A549 (cell line): ENCODE measurements around the gene TMPO. TPM values are rescaled to one million over a fixed set of nuclear protein-coding genes. Genes with fewer than 3 reads are reported as not detected.

Experiments used
- ATAC-seq, 2 experiments: fragments of 200-7000 bp in 1 of 2; fragments of >200 bp in 1 of 2; cut with Nextera tagmentation in 1 of 2; cut with Tn5 transposase in 1 of 2; 3 replicates each; pipeline versions ENCODE4 v1.8.0 to v1.9.1; 2018 to 2020; ENCODE audit warnings: mild to moderate bottlenecking in 1 of 2, moderate library complexity in 1 of 2
- CTCF ChIA-PET: fragments of 300-600 bp; sonication (Branson Sonifier 250); formaldehyde crosslinking; extraction: SDS; loops from one replicate; lab custom pipeline; 2021; ENCODE audit warnings: antibody characterized with exemption, inconsistent platforms; lab: Yijun Ruan, JAX
- POLR2A ChIA-PET: fragments of 350-600 bp; formaldehyde crosslinking; extraction: SDS; loops from one replicate; lab custom pipeline; 2021; ENCODE audit warnings: antibody characterized with exemption, inconsistent platforms; lab: Yijun Ruan, JAX
- DNase-seq, 2 experiments: peaks; one replicate each; pipeline versions ENCODE4 v3.0.0 to v3.0.0-alpha.2; 2011 to 2016; ENCODE audit warnings: low read depth in 1 of 2, low spot score in 1 of 2
- FAIRE-seq: peaks from 2 replicates; lab custom pipeline; 2011; peaks lifted over from hg19 to GRCh38; lab: Jason Lieb, UNC
- H3K27ac ChIP-seq, 2 experiments: fragments of >200 bp; sonication (Bioruptor Twin); formaldehyde crosslinking; 3 replicates each; pipeline ENCODE4 v1.5.1; 2016 to 2017
- H3K4me1 ChIP-seq: fragments of >200 bp; sonication (Bioruptor Twin); formaldehyde crosslinking; 3 replicates; pipeline ENCODE4 v1.6.1; 2016
- H3K4me2 ChIP-seq: fragments of >200 bp; sonication (Bioruptor Twin); formaldehyde crosslinking; 3 replicates; pipeline ENCODE4 v1.6.1; 2016
- H3K4me3 ChIP-seq: fragments of >200 bp; sonication (Bioruptor Twin); formaldehyde crosslinking; 3 replicates; pipeline ENCODE4 v1.5.1; 2016
- H3K9me3 ChIP-seq: fragments of >200 bp; sonication (Bioruptor Twin); formaldehyde crosslinking; 3 replicates; pipeline ENCODE4 v1.6.1; 2016
- BHLHE40 ChIP-seq: IDR thresholded peaks from 2 replicates; pipeline ENCODE4 v1.6.1; 2012; ENCODE audit warnings: low read depth, low read length, inconsistent platforms
- CBX8 ChIP-seq: fragments of 200-600 bp; sonication (generic); IDR thresholded peaks from 2 replicates; pipeline ENCODE4 v1.6.1; 2016
- CEBPB ChIP-seq, 2 experiments: fragments of >200 bp in 1 of 2; sonication (Bioruptor Twin) in 1 of 2; formaldehyde crosslinking in 1 of 2; IDR thresholded peaks; 2 replicates each; pipeline ENCODE4 v1.6.1; 2012 to 2016
- CHD2 ChIP-seq: fragments of 150-350 bp; IDR thresholded peaks from 2 replicates; pipeline ENCODE4 v1.6.1; 2014; ENCODE audit warnings: low read length; ENCODE audit not compliant: partially characterized antibody
- CHD4 ChIP-seq: fragments of 200-600 bp; sonication (generic); IDR thresholded peaks from 2 replicates; pipeline ENCODE4 v1.6.1; 2016; ENCODE audit warnings: antibody characterized with exemption, mild to moderate bottlenecking, borderline replicate concordance
- EHMT2 ChIP-seq: fragments of 200-600 bp; sonication (generic); IDR thresholded peaks from 2 replicates; pipeline ENCODE4 v1.6.1; 2016; ENCODE audit warnings: antibody characterized with exemption, low read depth, mild to moderate bottlenecking, moderate library complexity
- EP300 ChIP-seq, 2 experiments: fragments of >200 bp; sonication (Bioruptor Twin); formaldehyde crosslinking; IDR thresholded peaks; 2 replicates in 1 of 2; 3 replicates in 1 of 2; pipeline ENCODE4 v1.6.1; 2016 to 2017
- ESRRA ChIP-seq: fragments of 150-350 bp; IDR thresholded peaks from 2 replicates; pipeline ENCODE4 v1.6.1; 2014; ENCODE audit warnings: mild to moderate bottlenecking, low read length, borderline replicate concordance
- HOXA7 ChIP-seq: fragments of 250-450 bp; sonication (Bioruptor Pico); IDR thresholded peaks from 2 replicates; pipeline ENCODE4 v1.5.0; 2020; ENCODE audit warnings: mild to moderate bottlenecking, moderate library complexity
- HOXB13 ChIP-seq: fragments of 250-450 bp; sonication (Bioruptor Pico); IDR thresholded peaks from 2 replicates; pipeline ENCODE4 v1.5.0; 2020; ENCODE audit warnings: low read depth, mild to moderate bottlenecking, moderate library complexity
- HOXB5 ChIP-seq: fragments of 250-450 bp; sonication (Bioruptor Pico); IDR thresholded peaks from 2 replicates; pipeline ENCODE4 v1.5.0; 2020; ENCODE audit warnings: mild to moderate bottlenecking, moderate library complexity
- JUN ChIP-seq, 2 experiments: fragments of >200 bp; sonication (Bioruptor Twin); formaldehyde crosslinking; IDR thresholded peaks; 2 replicates in 1 of 2; 3 replicates in 1 of 2; pipeline ENCODE4 v1.6.1; 2016 to 2017
- KDM5A ChIP-seq: fragments of 200-600 bp; sonication (generic); IDR thresholded peaks from 2 replicates; pipeline ENCODE4 v1.6.1; 2016; ENCODE audit warnings: antibody characterized with exemption, mild to moderate bottlenecking
- MAZ ChIP-seq: fragments of 150-350 bp; IDR thresholded peaks from 2 replicates; pipeline ENCODE4 v1.6.1; 2014; ENCODE audit warnings: antibody characterized with exemption, low read depth, low read length, borderline replicate concordance
- MYC ChIP-seq: IDR thresholded peaks from 2 replicates; pipeline ENCODE4 v1.6.1; 2012; ENCODE audit warnings: mild to moderate bottlenecking, inconsistent platforms, low read length, improper control_type of control experiment, borderline replicate concordance
- NPAS2 ChIP-seq: fragments of 250-450 bp; sonication (Bioruptor Pico); IDR thresholded peaks from 2 replicates; pipeline ENCODE4 v1.8.0; 2022; ENCODE audit warnings: mild to moderate bottlenecking, moderate library complexity, borderline replicate concordance
- NR3C1 ChIP-seq: fragments of >200 bp; sonication (Bioruptor Twin); formaldehyde crosslinking; IDR thresholded peaks from 3 replicates; pipeline ENCODE4 v1.6.1; 2017
- POLR2A ChIP-seq: IDR thresholded peaks from 2 replicates; pipeline ENCODE4 v1.6.1; 2012; ENCODE audit warnings: mild to moderate bottlenecking, low read length
- RAD21 ChIP-seq, 2 experiments: fragments of >200 bp in 1 of 2; sonication (Bioruptor Twin) in 1 of 2; formaldehyde crosslinking in 1 of 2; IDR thresholded peaks in 1 of 2; conservative IDR thresholded peaks in 1 of 2; 2 replicates in 1 of 2; 3 replicates in 1 of 2; pipeline ENCODE4 v1.6.1; 2012 to 2018; ENCODE audit warnings: inconsistent platforms in 1 of 2
- RARB ChIP-seq: fragments of 250-450 bp; sonication (Bioruptor Pico); IDR thresholded peaks from 2 replicates; pipeline ENCODE4 v1.8.0; 2021; ENCODE audit warnings: mild to moderate bottlenecking, moderate library complexity
- RCOR1 ChIP-seq: fragments of 150-350 bp; IDR thresholded peaks from 2 replicates; pipeline ENCODE4 v1.6.1; 2014; ENCODE audit warnings: antibody characterized with exemption, low read length, low read depth
- RNF2 ChIP-seq: fragments of 200-600 bp; sonication (generic); IDR thresholded peaks from 2 replicates; pipeline ENCODE4 v1.6.1; 2016; ENCODE audit warnings: low read depth, mild to moderate bottlenecking, antibody characterized with exemption, moderate library complexity, borderline replicate concordance
- SREBF2 ChIP-seq: fragments of 450-650 bp; IDR thresholded peaks from 2 replicates; pipeline ENCODE4 v1.6.1; 2014; ENCODE audit warnings: mild to moderate bottlenecking, moderate library complexity
- TFCP2L1 ChIP-seq: fragments of 250-450 bp; sonication (Bioruptor Pico); IDR thresholded peaks from 2 replicates; pipeline ENCODE4 v1.5.0; 2021; ENCODE audit warnings: mild to moderate bottlenecking
- ZC3H11A ChIP-seq: fragments of 450-650 bp; IDR thresholded peaks from 2 replicates; pipeline ENCODE4 v1.6.1; 2014; ENCODE audit warnings: antibody characterized with exemption, mild to moderate bottlenecking
- ZFP36 ChIP-seq: fragments of 450-650 bp; IDR thresholded peaks from 2 replicates; pipeline ENCODE4 v1.6.1; 2014; ENCODE audit warnings: borderline replicate concordance; ENCODE audit not compliant: partially characterized antibody
- ZNF302 ChIP-seq: fragments of 250-450 bp; sonication (Bioruptor Pico); IDR thresholded peaks from 2 replicates; pipeline ENCODE4 v1.9.0; 2021; ENCODE audit warnings: inconsistent platforms, mild to moderate bottlenecking, moderate library complexity
- ZSCAN20 ChIP-seq: fragments of 250-450 bp; sonication (Bioruptor Pico); IDR thresholded peaks from 2 replicates; pipeline ENCODE4 v1.8.0; 2022; ENCODE audit warnings: mild to moderate bottlenecking, moderate library complexity
- WGBS: methylation state at CpG from one replicate; pipeline ENCODE4 v1.1.6; 2017; ENCODE audit errors: missing lambda C conversion rate; 5-methylcytosine and 5-hydroxymethylcytosine counted together
- polyA plus RNA-seq, 4 experiments: library from polyadenylated mRNA; depleted of rRNA in 3 of 4; stranded (reverse); fragments of >200 nt; fragmentation: RNase III in 1 of 4; extraction: RNeasy Plus Mini Kit Qiagen cat#74134 plus additional on column Dnase treatment in 1 of 4; gene quantifications; 2 replicates in 3 of 4; 3 replicates in 1 of 4; pipeline ENCODE4 v1.2.3, GENCODE V29; 2011 to 2017
- TF ChIP-seq, protein P1 (sequence below): fragments of 250-450 bp; sonication (Bioruptor Pico); IDR thresholded peaks from 2 replicates; pipeline ENCODE4 v1.5.0; 2021; ENCODE audit warnings: mild to moderate bottlenecking, moderate library complexity, borderline replicate concordance
- TF ChIP-seq, protein P2 (sequence below): fragments of >200 bp; sonication (Bioruptor Twin); formaldehyde crosslinking; IDR thresholded peaks from 2 replicates; pipeline ENCODE4 v1.6.1; 2016
- TF ChIP-seq, protein P3 (sequence below): IDR thresholded peaks from 2 replicates; pipeline ENCODE4 v1.6.1; 2012
- TF ChIP-seq, protein P4 (sequence below): IDR thresholded peaks from 2 replicates; pipeline ENCODE4 v1.6.1; 2012; ENCODE audit warnings: low read depth, borderline replicate concordance
- TF ChIP-seq, protein P5 (sequence below): fragments of >200 bp; sonication (Bioruptor Twin); formaldehyde crosslinking; IDR thresholded peaks from 3 replicates; pipeline ENCODE4 v1.6.1; 2016
- TF ChIP-seq, protein P6 (sequence below): fragments of >200 bp; sonication (Bioruptor Twin); formaldehyde crosslinking; IDR thresholded peaks from 3 replicates; pipeline ENCODE4 v1.5.1; 2016

TMPO gene
- polyA plus RNA-seq, 2 of the 4 experiments (the other 2 are of a cell fraction) = 100 to 169 TPM

DNA sequence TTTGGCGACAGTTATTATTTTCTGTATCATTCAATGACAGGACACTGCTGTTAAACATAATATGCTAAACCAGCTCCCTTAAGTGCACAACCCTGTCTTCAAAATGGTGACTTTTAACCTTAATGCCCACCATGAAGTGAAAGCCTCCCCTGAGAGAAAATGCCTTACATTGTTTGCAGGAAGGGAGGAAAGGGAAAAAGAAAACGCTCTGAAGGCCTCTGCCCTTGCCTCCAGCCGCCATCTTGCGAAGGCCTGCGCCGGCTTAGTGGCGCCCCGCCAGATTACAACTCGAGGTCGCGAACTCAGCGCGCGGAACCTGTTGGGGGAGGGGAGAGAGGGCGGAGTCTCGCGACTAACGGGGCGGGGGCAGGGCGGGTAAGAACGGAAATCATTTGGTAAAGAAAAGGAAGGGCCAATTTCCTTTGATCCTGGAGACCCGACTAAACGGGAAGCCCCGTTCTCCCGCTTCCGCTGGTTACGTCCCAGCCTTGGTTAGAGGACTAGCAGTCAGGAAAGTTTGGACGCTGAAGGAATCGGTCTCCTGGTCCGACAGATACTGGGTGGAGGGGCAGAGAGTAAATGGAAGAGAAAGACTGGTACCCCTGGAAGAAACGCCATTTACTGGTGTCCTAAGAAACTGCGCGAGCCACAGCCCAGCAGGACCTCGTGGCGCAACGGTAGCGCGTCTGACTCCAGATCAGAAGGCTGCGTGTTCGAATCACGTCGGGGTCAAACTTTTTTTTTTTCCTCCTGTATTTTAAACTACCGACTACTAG is 11.6 kb upstream of the TMPO start:
- peaks cover 23% of the 10 kb centered on the region for H3K4me1 ChIP-seq
- H3K4me3 ChIP-seq = peak overlapping the region; percentile 55
- ATAC-seq (peak; percentile 71 to 75), FAIRE-seq (no peak), DNase-seq (peak; percentile 73 to 98)
- 1% methylated on average over 37 of the region's 43 CpGs for WGBS
- ChIA-PET CTCF (interaction anchor here (0.6 to 5.8 kb wide), 3 partner anchors 10 to 17 kb away, joined by 5 to 30 read pairs (median 15); no protein-coding TSS in a partner anchor), POLR2A (interaction anchor here (0.6 to 1.1 kb wide), 5 partner anchors 10 to 90 kb away, joined by 3 to 10 read pairs (median 4); partner anchors contain the start of genes SLC25A3 and TMPO)
- H3K9me3 ChIP-seq = no peaks in the 10 kb centered on the region
- H3K27ac ChIP-seq = peak overlapping the region; percentile 94
- peak overlapping the region; percentile 72 for H3K4me2 ChIP-seq
- TF ChIP-seq, protein P1, sequence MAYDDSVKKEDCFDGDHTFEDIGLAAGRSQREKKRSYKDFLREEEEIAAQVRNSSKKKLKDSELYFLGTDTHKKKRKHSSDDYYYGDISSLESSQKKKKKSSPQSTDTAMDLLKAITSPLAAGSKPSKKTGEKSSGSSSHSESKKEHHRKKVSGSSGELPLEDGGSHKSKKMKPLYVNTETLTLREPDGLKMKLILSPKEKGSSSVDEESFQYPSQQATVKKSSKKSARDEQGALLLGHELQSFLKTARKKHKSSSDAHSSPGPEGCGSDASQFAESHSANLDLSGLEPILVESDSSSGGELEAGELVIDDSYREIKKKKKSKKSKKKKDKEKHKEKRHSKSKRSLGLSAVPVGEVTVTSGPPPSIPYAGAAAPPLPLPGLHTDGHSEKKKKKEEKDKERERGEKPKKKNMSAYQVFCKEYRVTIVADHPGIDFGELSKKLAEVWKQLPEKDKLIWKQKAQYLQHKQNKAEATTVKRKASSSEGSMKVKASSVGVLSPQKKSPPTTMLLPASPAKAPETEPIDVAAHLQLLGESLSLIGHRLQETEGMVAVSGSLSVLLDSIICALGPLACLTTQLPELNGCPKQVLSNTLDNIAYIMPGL (CRISPR knock-in tag) = peak; percentile 98
- TF ChIP-seq ZC3H11A (no peak), ZFP36 (no peak), MYC (peak; percentile 80; the same call in 1 of the 2 replicates), RAD21 (conservative IDR thresholded peaks at IDR 0.05 in 1 of 2, IDR thresholded peaks at IDR 0.05 in 1 of 2) (no peak; a peak in 1 of 5 replicates), ZSCAN20 (CRISPR knock-in tag) (0 out of 2 replicates have a peak, but pooled peaks have one; percentile 43), POLR2A (peak; percentile 44; the same call in 1 of the 2 replicates), ZNF302 (CRISPR knock-in tag) (no peak), CEBPB (IDR thresholded peaks at IDR 0.05) (peak in 1 of 2 experiments; percentile 69; a peak in 2 of 4 replicates), EHMT2 (no peak), HOXA7 (no peak), RARB (CRISPR knock-in tag) (0 out of 2 replicates have a peak, but pooled peaks have one; percentile 47), NR3C1 (no peak), RNF2 (no peak), HOXB5 (CRISPR knock-in tag) (no peak; the same call in 1 of the 2 replicates), CHD4 (no peak), JUN (IDR thresholded peaks at IDR 0.05) (peak; percentile 51 to 69; a peak in 3 of 5 replicates), SREBF2 (peak; percentile 90), HOXB13 (0 out of 2 replicates have a peak, but pooled peaks have one; percentile 7), CBX8 (no peak), MAZ (no peak), ESRRA (peak; percentile 43; the same call in 1 of the 2 replicates), NPAS2 (no peak), TFCP2L1 (CRISPR knock-in tag) (no peak), EP300 (IDR thresholded peaks at IDR 0.05) (no peak), BHLHE40 (no peak), CHD2 (peak; percentile 71), KDM5A (peak; percentile 43; the same call in 1 of the 2 replicates), RCOR1 (no peak)
- TF ChIP-seq, protein P2, sequence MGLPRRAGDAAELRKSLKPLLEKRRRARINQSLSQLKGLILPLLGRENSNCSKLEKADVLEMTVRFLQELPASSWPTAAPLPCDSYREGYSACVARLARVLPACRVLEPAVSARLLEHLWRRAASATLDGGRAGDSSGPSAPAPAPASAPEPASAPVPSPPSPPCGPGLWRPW = no peak
- TF ChIP-seq, protein P3, sequence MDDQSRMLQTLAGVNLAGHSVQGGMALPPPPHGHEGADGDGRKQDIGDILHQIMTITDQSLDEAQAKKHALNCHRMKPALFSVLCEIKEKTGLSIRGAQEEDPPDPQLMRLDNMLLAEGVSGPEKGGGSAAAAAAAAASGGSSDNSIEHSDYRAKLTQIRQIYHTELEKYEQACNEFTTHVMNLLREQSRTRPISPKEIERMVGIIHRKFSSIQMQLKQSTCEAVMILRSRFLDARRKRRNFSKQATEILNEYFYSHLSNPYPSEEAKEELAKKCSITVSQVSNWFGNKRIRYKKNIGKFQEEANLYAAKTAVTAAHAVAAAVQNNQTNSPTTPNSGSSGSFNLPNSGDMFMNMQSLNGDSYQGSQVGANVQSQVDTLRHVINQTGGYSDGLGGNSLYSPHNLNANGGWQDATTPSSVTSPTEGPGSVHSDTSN = peak; percentile 59; the same call in 1 of the 2 replicates
- TF ChIP-seq, protein P4, sequence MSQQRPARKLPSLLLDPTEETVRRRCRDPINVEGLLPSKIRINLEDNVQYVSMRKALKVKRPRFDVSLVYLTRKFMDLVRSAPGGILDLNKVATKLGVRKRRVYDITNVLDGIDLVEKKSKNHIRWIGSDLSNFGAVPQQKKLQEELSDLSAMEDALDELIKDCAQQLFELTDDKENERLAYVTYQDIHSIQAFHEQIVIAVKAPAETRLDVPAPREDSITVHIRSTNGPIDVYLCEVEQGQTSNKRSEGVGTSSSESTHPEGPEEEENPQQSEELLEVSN = no peak
- TF ChIP-seq, protein P5, sequence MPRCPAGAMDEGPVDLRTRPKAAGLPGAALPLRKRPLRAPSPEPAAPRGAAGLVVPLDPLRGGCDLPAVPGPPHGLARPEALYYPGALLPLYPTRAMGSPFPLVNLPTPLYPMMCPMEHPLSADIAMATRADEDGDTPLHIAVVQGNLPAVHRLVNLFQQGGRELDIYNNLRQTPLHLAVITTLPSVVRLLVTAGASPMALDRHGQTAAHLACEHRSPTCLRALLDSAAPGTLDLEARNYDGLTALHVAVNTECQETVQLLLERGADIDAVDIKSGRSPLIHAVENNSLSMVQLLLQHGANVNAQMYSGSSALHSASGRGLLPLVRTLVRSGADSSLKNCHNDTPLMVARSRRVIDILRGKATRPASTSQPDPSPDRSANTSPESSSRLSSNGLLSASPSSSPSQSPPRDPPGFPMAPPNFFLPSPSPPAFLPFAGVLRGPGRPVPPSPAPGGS = peak; percentile 54; the same call in 1 of the 3 replicates
- TF ChIP-seq, protein P6, sequence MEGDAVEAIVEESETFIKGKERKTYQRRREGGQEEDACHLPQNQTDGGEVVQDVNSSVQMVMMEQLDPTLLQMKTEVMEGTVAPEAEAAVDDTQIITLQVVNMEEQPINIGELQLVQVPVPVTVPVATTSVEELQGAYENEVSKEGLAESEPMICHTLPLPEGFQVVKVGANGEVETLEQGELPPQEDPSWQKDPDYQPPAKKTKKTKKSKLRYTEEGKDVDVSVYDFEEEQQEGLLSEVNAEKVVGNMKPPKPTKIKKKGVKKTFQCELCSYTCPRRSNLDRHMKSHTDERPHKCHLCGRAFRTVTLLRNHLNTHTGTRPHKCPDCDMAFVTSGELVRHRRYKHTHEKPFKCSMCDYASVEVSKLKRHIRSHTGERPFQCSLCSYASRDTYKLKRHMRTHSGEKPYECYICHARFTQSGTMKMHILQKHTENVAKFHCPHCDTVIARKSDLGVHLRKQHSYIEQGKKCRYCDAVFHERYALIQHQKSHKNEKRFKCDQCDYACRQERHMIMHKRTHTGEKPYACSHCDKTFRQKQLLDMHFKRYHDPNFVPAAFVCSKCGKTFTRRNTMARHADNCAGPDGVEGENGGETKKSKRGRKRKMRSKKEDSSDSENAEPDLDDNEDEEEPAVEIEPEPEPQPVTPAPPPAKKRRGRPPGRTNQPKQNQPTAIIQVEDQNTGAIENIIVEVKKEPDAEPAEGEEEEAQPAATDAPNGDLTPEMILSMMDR = no peak
